HEK293T (cell line): ENCODE measurements around the gene CLRN2.

Experiments
- CTCF ChIA-PET: fragments of 350-600 bp; formaldehyde crosslinking; extraction: SDS; loops from one replicate; lab custom pipeline; 2021; ENCODE audit warnings: antibody characterized with exemption, inconsistent platforms; lab: Yijun Ruan, JAX
- POLR2A ChIA-PET: fragments of 350-600 bp; formaldehyde crosslinking; extraction: SDS; loops from one replicate; lab custom pipeline; 2020; ENCODE audit warnings: antibody characterized with exemption, inconsistent platforms; lab: Yijun Ruan, JAX
- DNase-seq: peaks from one replicate; pipeline ENCODE4 v3.0.0; 2012; ENCODE audit warnings: mixed read lengths; ENCODE audit errors: extremely low spot score
- ARNT ChIP-seq: fragments of 450-650 bp; IDR thresholded peaks from 2 replicates; pipeline ENCODE4 v1.6.1; 2017; ENCODE audit warnings: mild to moderate bottlenecking
- BHLHE40 ChIP-seq: fragments of 450-650 bp; IDR thresholded peaks from 2 replicates; pipeline ENCODE4 v1.6.1; 2016; ENCODE audit warnings: mild to moderate bottlenecking, moderate library complexity, borderline replicate concordance
- CTBP1 ChIP-seq: fragments of 450-650 bp; IDR thresholded peaks from 2 replicates; pipeline ENCODE4 v1.6.1; 2016; ENCODE audit warnings: borderline replicate concordance
- ELF4 ChIP-seq: fragments of 450-650 bp; IDR thresholded peaks from 2 replicates; pipeline ENCODE4 v1.6.1; 2017; ENCODE audit warnings: antibody characterized with exemption
- FOXA1 ChIP-seq: fragments of 450-650 bp; IDR thresholded peaks from 2 replicates; pipeline ENCODE4 v1.6.1; 2016; ENCODE audit warnings: mild to moderate bottlenecking
- FOXK2 ChIP-seq: fragments of 450-650 bp; IDR thresholded peaks from 2 replicates; pipeline ENCODE4 v1.6.1; 2016; ENCODE audit warnings: mild to moderate bottlenecking
- FOXM1 ChIP-seq: fragments of 450-650 bp; IDR thresholded peaks from 2 replicates; pipeline ENCODE4 v1.6.1; 2017; ENCODE audit warnings: mild to moderate bottlenecking, borderline replicate concordance
- HDGF ChIP-seq: fragments of 450-650 bp; IDR thresholded peaks from 2 replicates; pipeline ENCODE4 v1.6.1; 2017; ENCODE audit warnings: antibody characterized with exemption, borderline replicate concordance
- L3MBTL2 ChIP-seq: fragments of 450-650 bp; conservative IDR thresholded peaks from 2 replicates; pipeline ENCODE4 v1.6.1; 2016; ENCODE audit warnings: mild to moderate bottlenecking
- LEF1 ChIP-seq: fragments of 450-650 bp; IDR thresholded peaks from 2 replicates; pipeline ENCODE4 v1.6.1; 2017; ENCODE audit warnings: mild to moderate bottlenecking, borderline replicate concordance
- NFRKB ChIP-seq: fragments of 450-650 bp; IDR thresholded peaks from 2 replicates; pipeline ENCODE4 v1.6.1; 2016; ENCODE audit warnings: mild to moderate bottlenecking, moderate library complexity
- PKNOX1 ChIP-seq: fragments of 450-650 bp; IDR thresholded peaks from 2 replicates; pipeline ENCODE4 v1.6.1; 2016
- SP1 ChIP-seq: fragments of 450-650 bp; IDR thresholded peaks from 2 replicates; pipeline ENCODE4 v1.6.1; 2017
- SUZ12 ChIP-seq: fragments of 450-650 bp; IDR thresholded peaks from 2 replicates; pipeline ENCODE4 v1.6.1; 2016; ENCODE audit warnings: mild to moderate bottlenecking
- TARDBP ChIP-seq: fragments of 450-650 bp; IDR thresholded peaks from 2 replicates; pipeline ENCODE4 v1.6.1; 2016
- ZNF384 ChIP-seq: fragments of 450-650 bp; IDR thresholded peaks from 2 replicates; pipeline ENCODE4 v1.6.1; 2016

Gene CLRN2

GRCh38 chr4:17494258-17495190, 20.4 kb upstream of the CLRN2 start:
- no peak for DNase-seq
- TF ChIP-seq NFRKB (no peak), FOXM1 (no peak), L3MBTL2 (no peak), ARNT (no peak), ZNF384 (no peak)
- CTCF ChIA-PET: interaction anchor here (0.7 kb wide), 1 partner anchor 22 kb away, joined by 3 read pairs; no protein-coding TSS in a partner anchor
- POLR2A ChIA-PET: interaction anchor here (1.4 kb wide), 1 partner anchor 16 kb away, joined by 4 read pairs; no protein-coding TSS in a partner anchor

- TF ChIP-seq SUZ12: no peak
- TF ChIP-seq ZNF384: no peak
- no peak for TF ChIP-seq FOXK2
- no peak for TF ChIP-seq HDGF
- no peak for TF ChIP-seq ELF4
- no peak for TF ChIP-seq ARNT
- no peak for TF ChIP-seq FOXM1
- no peak for TF ChIP-seq LEF1
- no peak for TF ChIP-seq L3MBTL2
- TF ChIP-seq BHLHE40: no peak
- TF ChIP-seq FOXA1: no peak
- no peak for TF ChIP-seq PKNOX1
- TF ChIP-seq TARDBP: no peak
- TF ChIP-seq SP1: no peak
- no peak for TF ChIP-seq NFRKB
- TF ChIP-seq CTBP1: no peak
- POLR2A ChIA-PET: no interaction called here
- CTCF ChIA-PET: no interaction called here
- DNase-seq: no peak
These were observed 17.0 kb upstream of the CLRN2 start for GRCh38 chr4:17497890-17498523.

- CTCF ChIA-PET: no interaction called here
These were observed 14.4 kb upstream of the CLRN2 start for GRCh38 chr4:17500574-17500973.

GRCh38 chr4:17502756-17503155, 12.2 kb upstream of the CLRN2 start:
- TF ChIP-seq FOXK2: no peak
- no peak for TF ChIP-seq ELF4
- TF ChIP-seq ZNF384: no peak
- TF ChIP-seq SUZ12: no peak
- TF ChIP-seq FOXA1: no peak
- TF ChIP-seq FOXM1: no peak
- no peak for TF ChIP-seq LEF1
- TF ChIP-seq NFRKB: no peak
- no peak for TF ChIP-seq ARNT
- TF ChIP-seq HDGF: no peak
- no peak for TF ChIP-seq CTBP1
- no peak for TF ChIP-seq L3MBTL2
- no peak for TF ChIP-seq TARDBP
- no peak for TF ChIP-seq PKNOX1
- no peak for TF ChIP-seq SP1
- CTCF ChIA-PET: no interaction called here
- POLR2A ChIA-PET: no interaction called here
- no peak for DNase-seq

More at GRCh38 chr4:17500574-17500973, 14.4 kb upstream of the CLRN2 start:
- DNase-seq: no peak
- POLR2A ChIA-PET: no interaction called here
- TF ChIP-seq FOXA1 (no peak), SUZ12 (no peak), ARNT (no peak), L3MBTL2 (no peak), HDGF (no peak), ZNF384 (no peak), BHLHE40 (no peak), NFRKB (no peak), CTBP1 (no peak), ELF4 (no peak), FOXM1 (no peak), PKNOX1 (no peak), SP1 (no peak), TARDBP (no peak), FOXK2 (no peak), LEF1 (no peak)

- DNase-seq: no peak
- TF ChIP-seq CTBP1: no peak
- TF ChIP-seq PKNOX1: no peak
- no peak for TF ChIP-seq ARNT
- CTCF ChIA-PET: no interaction called here
- POLR2A ChIA-PET: no interaction called here
These were observed 10.9 kb upstream of the CLRN2 start for GRCh38 chr4:17504081-17504480.
